HG02610 (cell line): ENCODE results near the gene SLC25A40.
"Not testable (repeated sequence)": the region's sequence is repeated elsewhere in the genome, so short reads cannot be mapped to it uniquely, and the experiment has no call there.

Experiments used
- ATAC-seq: cut with Tn5 transposase; IDR thresholded peaks from one replicate; pipeline ENCODE4 v1.9.1; 2021; ENCODE audit warnings: mild to moderate bottlenecking, moderate library complexity; ENCODE audit not compliant: unreplicated experiment

Gene SLC25A40, protein sequence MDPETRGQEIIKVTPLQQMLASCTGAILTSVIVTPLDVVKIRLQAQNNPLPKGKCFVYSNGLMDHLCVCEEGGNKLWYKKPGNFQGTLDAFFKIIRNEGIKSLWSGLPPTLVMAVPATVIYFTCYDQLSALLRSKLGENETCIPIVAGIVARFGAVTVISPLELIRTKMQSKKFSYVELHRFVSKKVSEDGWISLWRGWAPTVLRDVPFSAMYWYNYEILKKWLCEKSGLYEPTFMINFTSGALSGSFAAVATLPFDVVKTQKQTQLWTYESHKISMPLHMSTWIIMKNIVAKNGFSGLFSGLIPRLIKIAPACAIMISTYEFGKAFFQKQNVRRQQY

DNA sequence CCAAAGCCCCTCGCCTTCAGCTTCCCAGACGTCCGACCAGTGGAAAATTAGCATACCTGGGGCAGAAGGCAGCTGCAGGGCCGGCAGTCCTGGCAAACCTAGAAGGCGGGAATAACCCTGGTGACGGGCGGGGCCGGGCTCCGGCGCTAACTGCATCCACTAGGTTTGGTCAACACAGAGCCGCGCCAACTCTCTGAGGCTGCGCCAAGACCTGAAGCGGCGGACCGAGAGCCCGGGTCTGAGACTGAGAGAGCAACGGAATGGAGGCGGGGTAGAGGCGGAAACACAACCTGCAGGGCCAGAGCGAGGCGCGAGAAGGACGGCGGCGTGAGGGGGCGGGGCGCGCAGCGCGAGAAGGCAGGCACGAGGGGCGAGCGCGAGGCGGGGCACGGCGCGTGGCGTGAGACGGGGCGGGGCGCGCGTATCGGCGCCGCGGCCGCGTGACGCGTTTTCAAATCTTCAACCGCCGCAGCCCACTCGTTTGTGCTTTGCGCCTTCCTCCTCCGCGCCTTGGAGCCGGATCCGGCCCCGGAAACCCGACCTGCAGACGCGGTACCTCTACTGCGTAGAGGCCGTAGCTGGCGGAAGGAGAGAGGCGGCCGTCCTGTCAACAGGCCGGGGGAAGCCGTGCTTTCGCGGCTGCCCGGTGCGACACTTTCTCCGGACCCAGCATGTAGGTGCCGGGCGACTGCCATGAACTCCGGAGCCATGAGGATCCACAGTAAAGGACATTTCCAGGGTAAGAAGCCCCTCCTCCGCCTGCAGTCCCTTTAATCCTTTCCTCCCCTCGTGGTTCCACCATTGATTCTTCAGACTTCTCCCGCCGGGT is at the start of gene SLC25A40, which contains the start of gene DBF4:
SLC25A40 (minus strand) TSS at position 321 of the 829 bp plus-strand sequence. CDS start 17,633 bp downstream, outside the sequence.
DBF4 (plus strand) TSS at position 454 of the 829 bp plus-strand sequence; CDS start at position 694, 240 bp downstream.
- ATAC-seq = peak; percentile 92

DNA sequence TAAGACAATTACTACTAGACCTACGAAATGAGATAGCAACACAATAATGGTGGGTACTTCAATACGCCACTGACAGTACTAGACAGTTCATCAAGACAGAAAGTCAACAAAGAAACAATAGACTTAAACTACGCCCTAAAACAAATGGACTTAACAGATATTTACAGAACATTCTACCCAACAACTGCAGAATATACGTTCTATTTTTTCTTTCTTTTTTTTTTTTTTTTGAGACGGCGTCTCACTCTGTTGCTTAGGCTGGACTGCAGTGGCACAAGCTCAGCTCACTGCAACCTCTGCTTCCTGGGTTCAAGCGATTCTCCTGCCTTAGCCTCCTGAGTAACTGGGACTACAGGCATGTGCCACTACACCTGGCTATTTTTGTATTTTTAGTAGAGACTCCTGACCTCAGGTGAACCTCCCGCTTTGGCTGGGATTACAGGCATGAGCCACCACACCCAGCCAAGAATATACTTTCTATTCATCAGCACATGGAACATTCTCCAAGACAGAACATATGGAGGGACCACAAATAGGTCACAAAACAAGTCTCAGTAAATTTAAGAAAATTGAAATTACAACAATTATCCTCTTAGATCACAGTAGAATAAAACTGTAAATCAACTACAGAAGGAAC is 46.7 kb upstream of the SLC25A40 start:
- ATAC-seq = not testable (repeated sequence)

DNA sequence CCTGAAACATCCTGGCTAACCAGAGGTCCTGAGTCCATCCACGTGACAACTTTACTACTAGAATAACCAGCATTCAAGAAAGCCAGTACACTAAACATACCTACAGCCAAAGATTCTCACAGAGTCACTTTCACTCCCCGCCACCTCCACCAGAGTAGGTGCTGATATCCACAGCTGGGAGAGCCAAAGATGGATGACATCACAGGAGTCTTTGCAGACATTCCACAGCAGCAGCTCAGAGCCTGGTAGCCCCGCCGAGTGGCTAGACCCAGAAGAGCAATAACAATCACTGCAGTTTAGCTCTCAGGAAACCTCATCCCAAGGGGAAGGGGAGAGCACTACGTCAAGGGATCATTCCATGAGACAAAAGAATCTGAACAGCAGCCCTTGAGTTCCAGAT is 44.4 kb upstream of the SLC25A40 start:
- no peak for ATAC-seq

DNA sequence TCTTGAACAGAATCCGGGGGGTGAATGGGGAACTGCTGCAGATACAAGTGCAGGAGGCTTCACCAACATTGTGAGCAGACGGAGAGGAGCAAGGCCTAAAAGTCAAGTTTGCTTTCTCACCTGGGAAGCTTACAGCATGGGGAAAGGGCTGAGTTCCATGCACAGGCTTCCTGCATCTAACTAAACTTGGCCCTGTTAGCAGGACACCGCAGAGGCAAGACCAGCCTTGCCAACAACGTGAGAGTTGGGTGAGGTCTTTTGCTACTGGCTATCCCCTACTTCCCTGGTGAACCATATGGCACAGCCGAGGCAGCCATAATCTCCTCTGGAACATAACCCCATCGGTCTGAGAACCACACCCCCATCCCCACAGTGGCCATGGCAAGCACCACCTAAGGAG is 43.7 kb upstream of the SLC25A40 start:
- no peak for ATAC-seq

DNA sequence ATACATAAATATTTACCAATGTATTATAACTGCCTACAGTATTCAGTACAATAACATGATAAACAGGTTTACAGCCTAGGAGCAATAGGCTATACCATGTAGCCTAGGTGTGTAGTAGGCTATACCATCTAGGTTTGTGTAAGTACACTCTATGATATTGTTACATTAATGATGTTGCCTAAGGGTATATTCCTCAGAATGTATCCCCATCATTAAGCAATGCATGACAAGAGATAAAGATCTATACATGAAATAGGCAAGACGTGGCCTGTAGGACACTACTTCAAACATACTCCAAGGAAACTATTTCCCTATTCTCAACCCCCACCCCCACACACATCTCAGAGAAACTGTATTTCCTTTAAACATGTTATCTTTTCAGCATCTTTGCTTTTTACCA is 42.6 kb upstream of the SLC25A40 start:
- no peak for ATAC-seq

DNA sequence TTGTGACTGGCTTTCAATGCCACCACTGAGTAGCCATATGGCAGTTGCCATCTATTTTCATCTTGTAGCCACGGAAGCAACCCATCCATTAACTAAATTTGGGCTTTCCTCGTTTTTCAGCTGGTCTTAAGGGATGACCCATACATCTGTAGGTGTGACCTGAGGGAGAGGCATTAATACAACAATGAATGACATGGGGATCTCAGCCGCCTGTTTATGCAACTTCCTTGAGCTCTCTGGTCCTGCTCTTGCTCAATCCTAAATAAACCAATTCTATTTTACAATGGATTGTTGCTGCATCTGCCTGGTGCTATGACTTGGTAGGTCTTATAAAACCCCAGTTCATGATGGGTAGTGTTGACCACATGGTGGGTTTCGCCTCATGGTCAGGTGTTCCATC is 36.0 kb upstream of the SLC25A40 start:
- ATAC-seq = no peak

DNA sequence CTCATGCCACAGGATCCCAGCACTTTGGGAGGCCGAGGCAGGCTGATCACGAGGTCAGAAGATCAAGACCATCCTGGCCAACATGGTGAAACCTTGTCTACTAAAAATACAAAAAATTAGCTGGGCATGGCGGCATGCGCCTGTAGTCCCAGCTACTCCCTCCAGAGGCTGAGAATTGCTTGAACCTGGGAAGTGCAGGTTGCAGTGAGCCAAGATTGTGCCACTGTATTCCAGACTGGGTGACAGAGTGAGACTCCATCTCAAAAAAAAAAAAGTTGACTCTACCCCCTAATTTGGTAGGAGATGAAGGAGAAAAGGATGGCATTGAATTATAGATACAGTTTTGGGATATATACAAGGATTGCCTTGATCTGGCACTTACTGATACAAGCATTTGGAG is 32.7 kb upstream of the SLC25A40 start:
- ATAC-seq = not testable (repeated sequence)

DNA sequence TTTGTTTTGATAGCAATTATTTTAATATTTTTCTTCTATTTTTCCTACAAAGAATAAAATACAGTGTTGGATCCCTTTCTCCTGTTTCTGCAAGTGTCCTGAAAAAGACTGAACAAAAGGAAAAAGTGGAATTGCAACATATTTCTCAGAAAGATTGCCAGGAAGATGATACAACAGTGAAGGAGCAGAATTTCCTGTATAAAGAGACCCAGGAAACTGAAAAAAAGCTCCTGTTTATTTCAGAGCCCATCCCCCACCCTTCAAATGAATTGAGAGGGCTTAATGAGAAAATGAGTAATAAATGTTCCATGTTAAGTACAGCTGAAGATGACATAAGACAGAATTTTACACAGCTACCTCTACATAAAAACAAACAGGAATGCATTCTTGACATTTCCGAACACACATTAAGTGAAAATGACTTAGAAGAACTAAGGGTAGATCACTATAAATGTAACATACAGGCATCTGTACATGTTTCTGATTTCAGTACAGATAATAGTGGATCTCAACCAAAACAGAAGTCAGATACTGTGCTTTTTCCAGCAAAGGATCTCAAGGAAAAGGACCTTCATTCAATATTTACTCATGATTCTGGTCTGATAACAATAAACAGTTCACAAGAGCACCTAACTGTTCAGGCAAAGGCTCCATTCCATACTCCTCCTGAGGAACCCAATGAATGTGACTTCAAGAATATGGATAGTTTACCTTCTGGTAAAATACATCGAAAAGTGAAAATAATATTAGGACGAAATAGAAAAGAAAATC is 31.2 kb upstream of the SLC25A40 start:
- ATAC-seq = not testable (repeated sequence)

DNA sequence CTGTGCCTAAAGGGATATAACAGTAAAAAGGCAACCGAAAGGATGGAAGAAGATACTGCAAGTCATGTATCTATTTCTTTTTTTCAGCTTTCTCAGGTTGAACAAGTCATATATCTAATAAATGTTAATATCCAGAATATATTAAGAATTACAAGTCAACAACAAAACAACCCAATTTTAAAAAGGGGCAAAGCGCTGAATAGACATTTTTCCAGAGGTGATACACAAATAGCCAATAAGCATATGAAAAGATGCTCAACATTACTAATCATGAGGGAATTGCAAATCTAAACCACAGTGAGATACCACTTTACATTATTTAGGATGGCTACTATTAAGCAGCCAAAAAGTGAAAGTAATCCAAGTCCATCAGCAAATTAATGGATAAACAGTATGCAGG is 23.1 kb upstream of the SLC25A40 start:
- no peak for ATAC-seq

DNA sequence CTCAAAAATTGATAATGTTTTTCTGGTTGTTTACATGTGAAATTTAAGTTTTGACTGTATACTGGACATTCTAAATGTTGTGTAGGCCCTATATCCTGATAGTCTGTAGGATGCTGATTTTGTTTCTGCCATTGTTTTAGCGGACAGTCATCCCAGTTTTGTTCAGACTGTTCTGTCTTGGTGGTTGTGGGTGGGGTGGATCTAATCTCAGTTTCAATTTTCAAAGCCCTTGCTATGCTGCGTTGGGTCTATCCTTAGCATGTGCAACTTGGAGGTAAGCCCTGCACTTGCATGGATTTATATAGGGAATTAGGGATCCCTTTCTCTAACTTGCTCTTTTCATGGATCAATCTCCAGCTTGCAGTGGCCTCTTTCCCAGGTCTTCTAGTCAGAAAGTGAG is 19.2 kb upstream of the SLC25A40 start:
- ATAC-seq = no peak

DNA sequence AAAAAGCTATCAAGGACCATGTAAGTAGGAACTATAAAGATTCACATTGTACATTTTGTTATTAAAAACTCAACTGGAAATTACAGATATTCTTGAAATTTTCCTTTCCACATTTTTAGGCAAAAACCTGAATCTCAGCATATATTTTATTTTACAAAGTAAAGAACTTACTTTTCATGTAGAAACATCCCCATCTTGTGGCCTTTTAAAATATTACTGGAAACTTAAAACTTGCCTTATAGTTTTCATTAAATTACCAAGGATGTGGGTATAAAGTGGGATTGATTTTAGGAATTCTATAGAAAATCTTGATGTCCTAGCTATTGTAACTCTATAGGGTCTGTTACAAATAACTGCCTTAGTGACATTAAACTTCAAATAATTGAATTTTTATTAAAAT is 10.7 kb upstream of the SLC25A40 start:
- ATAC-seq = no peak

DNA sequence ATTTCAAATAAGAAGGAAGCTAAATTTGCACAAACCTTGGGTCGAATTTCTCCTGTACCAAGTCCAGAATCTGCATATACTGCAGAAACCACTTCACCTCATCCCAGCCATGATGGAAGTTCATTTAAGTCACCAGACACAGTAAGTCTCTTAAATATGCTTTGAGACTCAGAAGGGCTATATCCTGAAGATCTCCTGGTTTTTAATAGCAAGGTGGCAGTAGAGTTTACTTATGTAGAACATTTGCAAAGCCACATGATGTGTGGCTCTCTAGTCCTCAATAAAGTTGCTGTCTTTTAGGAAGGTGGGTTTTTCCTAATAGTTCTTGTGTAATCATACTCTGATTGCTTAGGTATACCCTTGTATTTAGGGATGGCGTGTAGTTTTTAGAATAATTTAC is 8.9 kb upstream of the SLC25A40 start:
- ATAC-seq = no peak

DNA sequence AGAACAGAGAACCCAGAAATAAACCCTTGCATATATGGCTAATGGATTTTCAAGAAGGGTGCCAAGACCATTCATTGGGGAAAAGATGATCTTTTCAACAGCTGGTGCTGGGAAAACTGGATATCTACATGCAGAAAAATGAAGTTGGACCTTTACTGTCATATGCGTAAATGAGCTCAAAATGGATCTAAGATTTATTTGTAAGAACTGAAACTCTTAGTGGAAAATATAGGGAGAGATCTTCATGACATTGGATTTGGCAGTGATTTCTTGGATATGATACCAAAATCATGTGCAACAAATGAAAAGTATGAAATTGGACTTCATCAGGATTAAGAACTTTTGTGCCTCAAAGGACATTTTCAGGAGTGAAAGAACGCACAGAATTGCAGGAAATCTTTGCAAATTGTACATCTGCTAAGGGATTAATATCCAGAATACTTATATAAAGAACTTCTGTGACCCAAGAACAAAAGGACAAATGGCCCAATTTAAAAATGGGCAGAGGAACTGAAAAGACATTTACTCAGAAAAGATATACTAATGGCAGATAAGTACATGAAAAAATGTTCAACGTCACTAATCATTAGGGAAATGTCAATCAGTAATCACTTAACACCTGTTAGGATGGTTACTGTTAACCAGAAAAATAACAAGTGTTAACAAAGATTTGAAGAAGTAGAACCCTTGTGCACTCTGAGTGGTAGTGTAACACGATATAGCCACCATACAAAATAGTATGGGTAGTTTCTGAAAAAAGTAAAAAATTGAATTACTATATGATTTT is 6.2 kb upstream of the SLC25A40 start:
- ATAC-seq = no peak

DNA sequence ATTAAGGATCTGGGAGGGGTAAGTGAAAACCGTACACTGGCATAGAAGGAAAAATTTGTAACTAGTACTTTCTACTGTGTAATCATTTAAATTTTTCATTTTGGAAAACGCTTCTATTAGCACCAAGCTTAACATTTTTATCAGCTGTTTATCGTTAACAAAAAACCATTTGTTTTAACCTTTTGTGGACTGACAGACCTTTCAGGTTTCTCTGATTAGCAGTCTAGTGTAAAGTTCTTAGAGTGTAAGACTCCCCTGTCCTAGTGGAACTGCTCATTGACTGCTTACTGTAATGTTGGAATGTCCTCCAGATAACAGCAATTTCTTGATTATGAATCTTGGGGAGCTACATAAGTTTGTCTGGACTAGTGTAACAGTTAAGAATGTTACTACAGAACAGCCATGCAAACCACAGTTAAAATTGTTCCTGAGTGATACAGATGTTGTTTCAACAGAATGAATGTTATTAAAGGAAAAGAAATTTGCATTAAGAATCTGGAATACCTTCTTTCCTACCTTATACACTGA is 2.1 kb upstream of the SLC25A40 start:
- ATAC-seq = no peak

DNA sequence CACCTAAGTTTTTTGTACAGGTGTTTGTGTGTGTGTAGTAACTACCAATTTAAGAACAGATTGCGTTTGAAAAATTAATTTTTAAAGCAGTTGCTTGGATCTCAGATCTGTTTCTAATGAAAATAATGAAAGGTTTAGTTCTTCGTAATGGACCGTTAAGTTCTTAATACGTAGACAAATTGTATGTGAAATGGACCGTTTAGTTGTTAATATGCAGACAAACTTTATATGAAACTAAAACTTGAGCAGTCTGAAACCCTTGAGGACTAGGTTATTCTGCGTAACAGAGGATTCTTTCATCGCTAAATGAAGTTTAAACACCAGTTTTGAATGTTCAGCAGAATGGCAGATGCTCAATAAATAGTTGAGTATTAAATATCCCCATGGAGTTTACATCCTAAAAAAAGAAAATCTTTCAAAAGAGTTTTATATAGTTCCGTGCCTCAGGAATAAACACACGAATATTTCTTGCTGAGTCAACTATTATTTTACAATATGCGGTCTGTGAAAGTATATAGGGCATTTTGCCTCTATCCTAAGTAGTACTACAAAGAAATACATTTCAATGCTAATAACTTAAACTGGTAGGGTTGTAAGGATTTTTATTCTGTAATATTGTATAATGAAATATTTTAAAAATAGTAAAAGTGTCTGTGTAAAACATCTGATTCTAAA is 1.3 kb upstream of the SLC25A40 start:
- ATAC-seq = no peak

DNA sequence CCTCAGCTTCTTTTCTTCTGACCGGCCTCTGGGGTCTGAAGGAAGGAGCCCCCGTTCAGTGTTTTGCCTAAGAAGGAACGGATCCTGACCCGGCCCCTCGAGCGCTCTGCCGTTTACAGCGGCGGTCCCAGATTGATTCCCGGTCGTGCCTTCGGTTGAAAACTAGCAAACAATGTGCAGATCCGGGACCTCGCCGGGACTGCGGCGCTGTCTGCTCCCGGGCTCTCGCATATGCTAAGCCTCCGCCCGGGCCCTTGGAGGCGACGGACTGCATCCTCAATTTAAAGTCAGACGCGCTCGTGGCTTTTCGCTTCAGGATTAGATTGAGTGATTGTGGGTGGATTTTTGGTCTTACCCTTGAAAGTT is 692 bp upstream of the SLC25A40 start:
- ATAC-seq = no peak

DNA sequence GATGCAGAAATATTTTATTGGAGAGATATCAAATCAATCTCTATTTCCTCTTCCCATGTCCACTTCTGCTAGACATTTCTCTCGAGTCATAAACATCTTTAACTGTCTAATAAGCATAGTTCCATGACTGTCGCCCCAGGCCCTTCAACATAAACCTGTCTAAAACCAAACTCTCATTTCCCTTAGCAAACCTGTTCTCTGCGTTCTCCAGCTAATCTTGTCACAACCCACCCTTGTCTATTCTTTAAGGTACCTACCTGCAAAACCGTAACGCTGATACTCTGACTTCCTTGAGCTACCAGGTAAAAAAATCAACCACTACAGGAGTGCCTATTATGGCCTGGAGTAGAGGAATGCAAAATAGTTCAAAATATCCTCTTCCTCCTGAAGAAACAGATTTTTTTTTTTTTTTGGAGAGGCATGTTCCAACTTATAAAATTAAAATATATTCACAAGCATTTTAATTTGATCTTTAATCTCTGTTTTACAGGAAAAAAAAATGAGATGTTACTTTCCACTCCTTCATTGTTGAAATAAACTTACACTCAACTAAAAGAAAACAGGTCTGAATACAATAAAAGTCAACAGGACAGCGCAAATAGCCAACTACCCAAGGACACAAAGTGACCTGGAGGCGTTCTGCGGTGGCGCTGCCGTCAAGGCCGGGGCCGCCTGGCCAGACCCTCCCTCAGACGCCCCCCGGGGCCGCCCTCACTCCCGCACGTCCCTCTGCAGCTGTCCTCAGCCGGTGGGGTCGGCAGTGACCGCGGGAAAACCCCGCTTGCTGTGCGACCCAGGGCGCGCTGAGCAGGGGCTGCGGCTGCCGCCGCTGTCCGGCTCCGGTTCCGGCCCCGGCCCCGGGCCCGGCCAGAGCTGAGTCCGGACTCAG is 765 bp downstream of the SLC25A40 start:
- ATAC-seq = peak; percentile 20

DNA sequence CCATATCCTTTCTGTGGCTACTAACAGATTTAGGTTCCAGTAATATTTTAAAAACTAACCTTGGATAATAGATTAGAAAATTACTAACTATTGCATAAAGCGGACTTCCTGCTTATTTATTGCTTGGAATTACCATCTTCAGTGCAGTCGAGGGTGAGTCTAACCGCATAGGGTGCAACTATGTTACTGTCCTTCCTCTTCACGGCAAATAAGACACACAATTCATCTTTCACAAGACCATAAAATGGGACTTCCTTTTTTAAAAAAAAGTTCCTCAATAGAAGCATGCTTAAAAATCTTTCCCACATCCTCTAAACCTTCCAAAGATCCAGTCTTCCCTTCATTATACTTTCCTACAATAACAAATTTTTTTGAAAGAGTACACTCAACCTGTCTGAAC is 2.1 kb downstream of the SLC25A40 start:
- no peak for ATAC-seq
